Midbrain (tissue), 1 donor: ENCODE results near the gene ESPNL.

Experiments used
- DNase-seq: peaks from one replicate; lab custom pipeline; 2025; lab: John Stamatoyannopoulos, UW

ESPNL gene

GRCh38 chr2:238171575-238172187 lies 71.5 kb downstream of the ESPNL start:
- no peak for DNase-seq

- no peak for DNase-seq
Observed at GRCh38 chr2:238172439-238172838, 72.3 kb downstream of the ESPNL start.

- DNase-seq = no peak
Observed at GRCh38 chr2:238173692-238174091, 73.6 kb downstream of the ESPNL start.

- no peak for DNase-seq
Observed at GRCh38 chr2:238174291-238174690, 74.2 kb downstream of the ESPNL start.

DNA sequence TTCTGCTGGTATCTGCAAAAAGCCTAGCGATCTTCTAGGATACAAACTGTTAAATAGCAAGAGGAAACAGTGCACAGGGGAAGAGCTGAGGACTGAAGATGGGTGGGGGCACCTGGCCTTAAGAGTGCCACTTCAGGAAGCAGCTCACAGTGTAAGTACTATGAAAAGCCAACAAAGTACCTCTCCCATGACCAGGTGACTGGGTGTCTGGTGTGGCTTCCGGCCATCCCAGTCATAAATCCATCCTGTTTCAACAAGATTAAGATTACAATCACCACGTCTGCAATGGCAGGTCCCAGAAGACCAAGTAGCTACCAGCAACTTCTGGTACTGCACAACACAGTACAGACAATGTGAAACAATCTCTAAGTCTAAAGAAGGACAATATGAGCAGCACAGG lies 74.6 kb downstream of the ESPNL start:
- DNase-seq = no peak

- no peak for DNase-seq
Observed at GRCh38 chr2:238176613-238177012, 76.5 kb downstream of the ESPNL start.

- no peak for DNase-seq
Observed at GRCh38 chr2:238180554-238180953, 80.4 kb downstream of the ESPNL start.

DNA sequence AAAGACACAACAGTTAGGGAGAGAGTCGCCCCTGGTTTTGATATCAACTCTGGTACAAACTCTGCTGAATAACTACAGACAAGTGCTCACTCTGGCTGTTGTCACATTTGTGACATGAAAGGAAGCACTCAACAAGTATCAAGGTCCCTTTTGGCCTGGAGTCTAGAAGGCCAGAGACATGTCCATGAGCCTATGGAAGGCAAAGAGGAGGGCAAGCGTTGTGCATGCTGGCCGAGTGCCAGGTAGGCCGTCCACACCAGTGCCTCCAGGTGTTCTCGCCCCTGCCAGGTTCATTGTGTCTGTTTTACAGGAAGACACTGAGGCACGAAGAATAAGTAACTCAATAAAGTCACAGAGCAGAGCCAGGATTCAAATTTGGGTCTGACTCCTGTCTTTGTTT lies 82.2 kb downstream of the ESPNL start:
- no peak for DNase-seq
